Esophagus muscularis mucosa (tissue), 4 donors: Measurements from ENCODE around the gene KCNJ5. TPM values are rescaled to one million over a fixed set of nuclear protein-coding genes. Genes with fewer than 3 reads are reported as not detected.
"Not testable (repeated sequence)": the region's sequence is repeated elsewhere in the genome, so short reads cannot be mapped to it uniquely, and the experiment has no call there.

Experiments
- DNase-seq: peaks from one replicate; pipeline ENCODE4 v3.0.0-alpha.2; 2017; ENCODE audit errors: extremely low spot score
- H3K27ac ChIP-seq, 4 donors: fragments of 200-600 bp; sonication (generic); replicated peaks in 1 of 4; 1 replicate in 3 of 4; 2 replicates in 1 of 4; pipeline ENCODE4 v1.5.1; 2016 to 2019; ENCODE audit warnings: mild to moderate bottlenecking in 1 of 4
- H3K27me3 ChIP-seq, 4 donors: fragments of 200-600 bp; sonication (generic); one replicate each; pipeline versions ENCODE4 v1.5.1 to v1.6.0; 2016 to 2019
- H3K36me3 ChIP-seq, 4 donors: fragments of 200-600 bp; sonication (generic); one replicate each; pipeline ENCODE4 v1.5.1; 2016 to 2019
- H3K4me1 ChIP-seq, 4 donors: fragments of 200-600 bp; sonication (generic); one replicate each; pipeline ENCODE4 v1.5.1; 2016 to 2019
- H3K4me3 ChIP-seq, 4 donors: fragments of 200-600 bp; sonication (generic); 1 replicate in 2 of 4; 2 replicates in 2 of 4; pipeline ENCODE4 v1.5.1; 2016 to 2019; ENCODE audit warnings: mild to moderate bottlenecking in 4 of 4, moderate library complexity in 1 of 4
- H3K9me3 ChIP-seq, 4 donors: fragments of 200-600 bp; sonication (generic); 1 replicate in 3 of 4; 2 replicates in 1 of 4; pipeline ENCODE4 v1.5.1; 2016 to 2019
- EP300 ChIP-seq: sonication (generic); formaldehyde crosslinking; IDR thresholded peaks from one replicate; pipeline ENCODE4 v1.6.1; 2017; ENCODE audit warnings: antibody characterized with exemption
- POLR2A ChIP-seq: fragments of 450-650 bp; IDR thresholded peaks from one replicate; pipeline ENCODE4 v1.6.1; 2017; ENCODE audit warnings: antibody characterized with exemption, moderate library complexity, mild to moderate bottlenecking, low read depth
- POLR2AphosphoS5 ChIP-seq, 2 donors: sonication (generic); formaldehyde crosslinking; IDR thresholded peaks; one replicate each; pipeline ENCODE4 v1.6.1; 2017; ENCODE audit warnings: antibody characterized with exemption in 2 of 2
- WGBS: methylation state at CpG from one replicate; pipeline ENCODE4 v1.1.5; 2018; 5-methylcytosine and 5-hydroxymethylcytosine counted together
- intact Hi-C: fragments of 100-400 bp; cut with DNase I; formaldehyde crosslinking; loops from one replicate; pipeline ENCODE4 v1.15.1; 2023
- total RNA-seq, 4 donors: library from RNA; depleted of rRNA; stranded (reverse); fragments of >200 nt; gene quantifications; one replicate each; pipeline versions ENCODE4 v1.1.0 to v1.2.1, GENCODE V29; 2016
- TF ChIP-seq, protein P1 (sequence below), 3 experiments: fragments of 200-600 bp in 2 of 3; fragments of 450-650 bp in 1 of 3; sonication (generic) in 2 of 3; IDR thresholded peaks; one replicate each; pipeline ENCODE4 v1.5.1; 2017 to 2019; ENCODE audit warnings: antibody characterized with exemption in 3 of 3, mild to moderate bottlenecking in 2 of 3, moderate library complexity in 1 of 3

KCNJ5 gene
- total RNA-seq, 4 donors from 2014 or later, result 0.80 to 3.8 (median 1.00) TPM

DNA sequence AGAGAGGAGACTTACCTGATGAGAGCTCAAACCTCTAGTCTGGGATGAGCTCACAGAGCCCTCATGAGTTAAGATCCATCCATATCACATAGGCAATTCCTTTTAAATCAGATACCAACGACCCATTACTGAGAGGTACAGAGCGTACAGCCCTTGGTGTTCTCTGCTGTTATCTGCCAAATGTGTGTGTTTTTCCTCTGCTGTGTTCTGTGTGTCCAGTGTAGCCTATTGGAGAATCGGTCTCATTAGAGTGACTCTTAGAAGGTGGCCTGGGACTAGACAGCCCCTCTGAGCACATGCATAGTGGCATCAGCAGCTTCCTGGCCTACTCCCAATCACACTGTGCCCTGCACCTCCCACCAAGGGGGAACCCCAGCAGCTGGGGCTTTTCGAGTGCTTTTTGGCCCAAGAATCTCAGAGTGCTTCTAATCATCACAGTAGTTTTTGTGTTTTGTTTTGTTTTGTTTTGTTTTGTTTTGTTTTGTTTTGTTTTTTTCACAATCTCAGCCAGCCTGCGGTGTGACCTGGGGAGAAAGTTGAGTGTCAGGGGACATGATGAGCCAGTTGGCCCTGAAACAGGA lies 26.1 kb downstream of the KCNJ5 start:
- Histone ChIP-seq H3K4me3 (no peak overlapping the region), H3K4me1 (peaks cover 0 to 6% (median 0%) of the 10 kb centered on the region in 4 donors), H3K27me3 (peaks cover 0 to 6% (median 0%) of the 10 kb centered on the region in 4 donors), H3K27ac (no peak overlapping the region), H3K36me3 (no peaks in the 10 kb centered on the region), H3K9me3 (no peaks in the 10 kb centered on the region)
- TF ChIP-seq POLR2A (no peak), POLR2AphosphoS5 (IDR thresholded peaks at IDR 0.05) (no peak), EP300 (no peak)
- TF ChIP-seq, protein P1, sequence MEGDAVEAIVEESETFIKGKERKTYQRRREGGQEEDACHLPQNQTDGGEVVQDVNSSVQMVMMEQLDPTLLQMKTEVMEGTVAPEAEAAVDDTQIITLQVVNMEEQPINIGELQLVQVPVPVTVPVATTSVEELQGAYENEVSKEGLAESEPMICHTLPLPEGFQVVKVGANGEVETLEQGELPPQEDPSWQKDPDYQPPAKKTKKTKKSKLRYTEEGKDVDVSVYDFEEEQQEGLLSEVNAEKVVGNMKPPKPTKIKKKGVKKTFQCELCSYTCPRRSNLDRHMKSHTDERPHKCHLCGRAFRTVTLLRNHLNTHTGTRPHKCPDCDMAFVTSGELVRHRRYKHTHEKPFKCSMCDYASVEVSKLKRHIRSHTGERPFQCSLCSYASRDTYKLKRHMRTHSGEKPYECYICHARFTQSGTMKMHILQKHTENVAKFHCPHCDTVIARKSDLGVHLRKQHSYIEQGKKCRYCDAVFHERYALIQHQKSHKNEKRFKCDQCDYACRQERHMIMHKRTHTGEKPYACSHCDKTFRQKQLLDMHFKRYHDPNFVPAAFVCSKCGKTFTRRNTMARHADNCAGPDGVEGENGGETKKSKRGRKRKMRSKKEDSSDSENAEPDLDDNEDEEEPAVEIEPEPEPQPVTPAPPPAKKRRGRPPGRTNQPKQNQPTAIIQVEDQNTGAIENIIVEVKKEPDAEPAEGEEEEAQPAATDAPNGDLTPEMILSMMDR (IDR thresholded peaks at IDR 0.05), result no peak
- intact Hi-C loops, result no loop called here
- WGBS, result 73% methylated on average over 4 of the region's 5 CpGs
- no peak for DNase-seq

DNA sequence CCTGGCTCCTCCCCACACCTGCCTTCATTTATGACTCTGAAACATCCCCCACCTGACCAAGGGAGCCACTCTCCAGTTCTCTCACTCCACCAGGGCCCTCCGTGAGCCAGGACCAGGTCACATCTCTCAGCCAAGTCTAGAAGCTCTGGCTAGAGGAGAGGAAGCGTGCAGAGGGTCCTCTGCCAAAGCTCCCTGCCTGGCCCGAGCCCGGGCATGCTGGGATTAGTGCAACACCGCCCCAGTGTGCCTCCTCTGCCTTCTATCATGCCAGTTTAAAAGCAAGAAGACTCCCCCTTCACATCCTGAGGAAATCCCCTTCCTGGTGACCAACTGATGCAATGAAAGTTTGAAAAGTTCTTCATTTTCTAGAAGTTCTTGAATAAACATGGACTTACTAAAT lies 28.1 kb downstream of the KCNJ5 start:
- H3K4me1 ChIP-seq, result peaks cover 0 to 6% (median 0%) of the 10 kb centered on the region in 4 donors
- DNase-seq, result no peak
- intact Hi-C loops, result no loop called here
- H3K36me3 ChIP-seq, result no peaks in the 10 kb centered on the region
- no peaks in the 10 kb centered on the region for H3K9me3 ChIP-seq
- 83% methylated on average over 3 of the region's 5 CpGs for WGBS
- no peak for TF ChIP-seq POLR2A
- no peak for TF ChIP-seq POLR2AphosphoS5 (IDR thresholded peaks at IDR 0.05)
- TF ChIP-seq, protein P1 (IDR thresholded peaks at IDR 0.05), result no peak
- TF ChIP-seq EP300, result no peak
- peaks cover 0 to 6% (median 0%) of the 10 kb centered on the region in 4 donors for H3K27me3 ChIP-seq
- H3K27ac ChIP-seq, result no peak overlapping the region
- no peak overlapping the region for H3K4me3 ChIP-seq

DNA sequence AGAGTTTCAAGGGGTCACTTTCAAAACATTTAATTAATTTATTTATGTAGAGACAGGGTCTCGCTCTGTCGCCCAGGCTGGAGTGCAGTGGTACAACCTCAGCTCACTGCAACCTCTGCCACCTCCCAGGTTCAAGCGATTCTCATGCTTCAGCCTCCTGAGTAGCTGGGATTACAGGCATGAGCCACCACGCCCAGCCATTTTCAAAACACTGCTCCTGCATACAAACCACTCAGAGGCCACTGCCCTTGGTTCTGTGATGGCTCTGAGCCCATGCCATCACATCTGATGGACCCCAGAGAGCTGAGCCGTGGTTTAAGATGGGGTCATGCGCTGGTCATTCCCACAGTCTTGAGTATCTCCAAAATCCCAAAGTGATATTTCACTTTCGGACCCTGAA lies 28.5 kb downstream of the KCNJ5 start:
- H3K4me1 ChIP-seq, H3K27ac ChIP-seq, intact Hi-C loops, H3K9me3 ChIP-seq, H3K4me3 ChIP-seq, H3K27me3 ChIP-seq, H3K36me3 ChIP-seq, DNase-seq: not testable (repeated sequence)
- 73% methylated on average over 7 of the region's 7 CpGs for WGBS

DNA sequence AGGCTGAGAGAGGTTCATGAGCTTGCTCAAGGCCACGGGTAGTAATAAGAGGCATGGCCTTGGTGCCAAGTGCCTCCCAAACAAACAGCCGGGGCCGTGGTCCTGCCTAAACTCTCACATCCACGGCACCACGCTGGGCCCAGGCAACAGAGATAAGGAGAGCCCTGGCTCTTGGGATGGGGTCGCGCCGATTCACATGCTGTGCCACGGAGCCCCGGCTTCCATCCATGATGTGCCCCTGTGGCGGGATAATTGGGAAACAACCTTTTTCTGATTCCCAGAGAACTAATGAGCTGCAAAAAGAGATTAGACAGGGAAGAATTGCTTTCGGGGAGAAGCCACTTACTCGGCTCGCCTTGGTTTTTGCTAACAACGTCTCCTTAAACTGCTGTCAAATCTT lies 29.5 kb downstream of the KCNJ5 start:
- no peaks in the 10 kb centered on the region for H3K36me3 ChIP-seq
- no peak overlapping the region for H3K27ac ChIP-seq
- no peaks in the 10 kb centered on the region for H3K4me1 ChIP-seq
- H3K4me3 ChIP-seq, result no peak overlapping the region
- intact Hi-C loops, result no loop called here
- peaks cover 0 to 6% (median 0%) of the 10 kb centered on the region in 4 donors for H3K27me3 ChIP-seq
- 91% methylated on average over 14 of the region's 15 CpGs for WGBS
- TF ChIP-seq EP300 (no peak), POLR2A (no peak)
- TF ChIP-seq, protein P1 (IDR thresholded peaks at IDR 0.05), result no peak
- DNase-seq, result no peak
- H3K9me3 ChIP-seq, result no peaks in the 10 kb centered on the region

DNA sequence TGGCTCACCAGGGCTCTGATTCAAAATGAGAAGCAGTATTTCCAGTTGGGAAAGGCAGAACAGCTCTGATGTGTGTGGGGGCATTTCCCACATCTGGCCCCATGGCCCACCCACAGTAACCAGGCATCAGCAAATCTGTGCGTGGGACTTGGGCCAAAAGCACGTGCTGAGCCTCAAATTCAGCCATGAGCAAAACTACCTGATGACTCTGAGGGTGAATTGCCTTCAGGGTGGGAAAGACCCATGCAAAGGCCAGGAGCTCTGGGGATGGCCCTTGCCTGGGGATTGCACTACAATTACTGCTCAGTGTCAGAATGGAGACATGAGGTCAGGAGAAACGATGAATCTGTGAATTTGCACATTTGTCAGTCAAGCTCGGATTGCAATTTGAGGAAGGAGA lies 30.6 kb downstream of the KCNJ5 start:
- 73% methylated on average over 4 of the region's 4 CpGs for WGBS
- Histone ChIP-seq H3K9me3 (no peaks in the 10 kb centered on the region), H3K36me3 (no peaks in the 10 kb centered on the region), H3K27me3 (peaks cover 0 to 6% (median 0%) of the 10 kb centered on the region in 4 donors), H3K4me3 (no peak overlapping the region), H3K27ac (no peak overlapping the region), H3K4me1 (no peaks in the 10 kb centered on the region)
- intact Hi-C loops, result no loop called here
- DNase-seq, result no peak
- TF ChIP-seq, protein P1 (IDR thresholded peaks at IDR 0.05), result no peak
- TF ChIP-seq POLR2A, result no peak
- no peak for TF ChIP-seq EP300
- TF ChIP-seq POLR2AphosphoS5 (IDR thresholded peaks at IDR 0.05), result no peak
